ENCODE measurements around the gene MLPH. TPM values are rescaled to one million over a fixed set of nuclear protein-coding genes. Genes with fewer than 3 reads are reported as not detected.
A peak's percentile ranks its signal among the peaks of the same experiment; 100 is the strongest.

The MLPH gene
- total RNA-seq, 4 donors from 2014 or later, result 13.3 to 37.9 (median 19.9) TPM

- 64 to 72% methylated on average over 6 of the region's 6 CpGs for WGBS, 2 donors
- DNase-seq (ENCODE audit: low spot score in 2 of 2), result no peak
- intact Hi-C loops (cut with DNase I; ENCODE audit: low total_unique reads), result no loop called here
- no peak overlapping the region for H3K4me3 ChIP-seq (ENCODE audit: low read depth, poor library complexity, severe bottlenecking)
- no peak for TF ChIP-seq CTCF (IDR thresholded peaks at IDR 0.05)
- no peak for TF ChIP-seq POLR2A (IDR thresholded peaks at IDR 0.05)
These were observed 52.6 kb downstream of the MLPH start for GRCh38 chr2:237539681-237540080.

GRCh38 chr2:237540223-237540775 is 53.2 kb downstream of the MLPH start:
- H3K4me3 ChIP-seq (ENCODE audit: low read depth, poor library complexity, severe bottlenecking), result no peak overlapping the region
- 80 to 83% methylated on average over 13 of the region's 13 CpGs for WGBS, 2 donors
- TF ChIP-seq POLR2A (IDR thresholded peaks at IDR 0.05), result no peak
- TF ChIP-seq CTCF (IDR thresholded peaks at IDR 0.05), result no peak
- peak in 1 of 2 donors; percentile 77 for DNase-seq (ENCODE audit: low spot score in 2 of 2)
- intact Hi-C loops (cut with DNase I; ENCODE audit: low total_unique reads), result no loop called here

GRCh38 chr2:237540823-237541222 is 53.8 kb downstream of the MLPH start:
- TF ChIP-seq POLR2A (IDR thresholded peaks at IDR 0.05) (no peak), CTCF (IDR thresholded peaks at IDR 0.05) (no peak)
- 10 to 29% methylated on average over 6 of the region's 6 CpGs for WGBS, 2 donors
- intact Hi-C loops (cut with DNase I; ENCODE audit: low total_unique reads), result no loop called here
- DNase-seq (ENCODE audit: low spot score in 2 of 2), result peak; percentile 73 to 94
- no peak overlapping the region for H3K4me3 ChIP-seq (ENCODE audit: low read depth, poor library complexity, severe bottlenecking)

- DNase-seq (ENCODE audit: low spot score in 2 of 2), result peak in 1 of 2 donors; percentile 46
- H3K4me3 ChIP-seq (ENCODE audit: low read depth, poor library complexity, severe bottlenecking), result no peak overlapping the region
- intact Hi-C loops (cut with DNase I; ENCODE audit: low total_unique reads), result no loop called here
- WGBS, 2 donors, result 73 to 82% methylated on average over 5 of the region's 5 CpGs
- no peak for TF ChIP-seq CTCF (IDR thresholded peaks at IDR 0.05)
- no peak for TF ChIP-seq POLR2A (IDR thresholded peaks at IDR 0.05)
These were observed 54.2 kb downstream of the MLPH start for GRCh38 chr2:237541243-237541642.

- intact Hi-C loops (cut with DNase I; ENCODE audit: low total_unique reads), result no loop called here
- no peak overlapping the region for H3K4me3 ChIP-seq (ENCODE audit: low read depth, poor library complexity, severe bottlenecking)
- TF ChIP-seq CTCF (IDR thresholded peaks at IDR 0.05) (no peak), POLR2A (IDR thresholded peaks at IDR 0.05) (no peak)
- WGBS, 2 donors, result 91 to 94% methylated on average over 18 of the region's 18 CpGs
- peak in 1 of 2 donors; percentile 57 for DNase-seq (ENCODE audit: low spot score in 2 of 2)
These were observed 55.1 kb downstream of the MLPH start for GRCh38 chr2:237542001-237542704.

Data from lower leg skin (tissue), 4 donors.